OCI-LY7 (cell line): Measurements from ENCODE around the gene IHH. TPM values are rescaled to one million over a fixed set of nuclear protein-coding genes. Genes with fewer than 3 reads are reported as not detected.

ENCODE experiments used
- BruUV-seq: library from RNA; stranded (reverse); fragments of 400-500 nt; replicated peaks from 2 replicates; lab custom pipeline; 2021; lab: Mats Ljungman, UMichigan
- CTCF ChIA-PET: fragments of 300-600 bp; sonication (Branson Sonifier 250); formaldehyde crosslinking; loops from one replicate; lab custom pipeline; 2022; ENCODE audit warnings: antibody characterized with exemption; ENCODE audit not compliant: unreplicated experiment; lab: Charles Lee
- POLR2A ChIA-PET: fragments of 300-600 bp; sonication (Branson Sonifier 250); formaldehyde crosslinking; loops from one replicate; lab custom pipeline; 2022; ENCODE audit warnings: antibody characterized with exemption; lab: Charles Lee
- DNase-seq: peaks from one replicate; pipeline ENCODE4 v3.0.0-alpha.2; 2015; ENCODE audit warnings: low spot score
- H2AFZ ChIP-seq: fragments of 200-600 bp; sonication (generic), shearing (Covaris generic); 2 replicates; pipeline ENCODE4 v1.6.1; 2014; ENCODE audit warnings: mild to moderate bottlenecking, antibody characterized with exemption, low read length, moderate library complexity
- H3K27ac ChIP-seq: fragments of 200-600 bp; sonication (generic); 2 replicates; pipeline ENCODE4 v1.5.1; 2014; ENCODE audit warnings: mixed run types, low read depth, mild to moderate bottlenecking, moderate library complexity, low read length, inconsistent platforms; ENCODE audit not compliant: poor library complexity, severe bottlenecking
- H3K36me3 ChIP-seq: fragments of 200-600 bp; sonication (generic); 2 replicates; pipeline ENCODE4 v1.6.1; 2014; ENCODE audit warnings: mild to moderate bottlenecking, antibody characterized with exemption, low read length, moderate library complexity, mixed read lengths; ENCODE audit not compliant: insufficient read depth
- H3K4me1 ChIP-seq: fragments of 200-600 bp; sonication (generic); 2 replicates; pipeline ENCODE4 v1.5.1; 2014; ENCODE audit warnings: mild to moderate bottlenecking, low read length; ENCODE audit not compliant: insufficient read depth, poor library complexity, severe bottlenecking
- H3K4me2 ChIP-seq: fragments of 200-600 bp; sonication (generic); 2 replicates; pipeline ENCODE4 v1.6.1; 2014; ENCODE audit warnings: mild to moderate bottlenecking, low read length
- H3K4me3 ChIP-seq: fragments of 200-600 bp; sonication (generic); 2 replicates; pipeline ENCODE4 v1.5.1; 2014; ENCODE audit warnings: mild to moderate bottlenecking, low read depth, low read length; ENCODE audit not compliant: poor library complexity, severe bottlenecking
- H3K79me2 ChIP-seq: fragments of 200-600 bp; sonication (generic); 2 replicates; pipeline ENCODE4 v1.6.1; 2016; ENCODE audit warnings: low read depth, mild to moderate bottlenecking, low read length, moderate library complexity, mixed read lengths; ENCODE audit not compliant: insufficient read depth
- H3K9me2 ChIP-seq: fragments of 200-600 bp; sonication (generic); 2 replicates; pipeline ENCODE4 v1.6.1; 2016; ENCODE audit warnings: mild to moderate bottlenecking, low read length, mixed read lengths; ENCODE audit not compliant: insufficient read depth
- H3K9me3 ChIP-seq: fragments of 200-600 bp; sonication (generic); 2 replicates; pipeline ENCODE4 v1.6.1; 2014; ENCODE audit warnings: mild to moderate bottlenecking, mixed run types, low read length, mixed read lengths
- H4K20me1 ChIP-seq: fragments of 200-600 bp; sonication (generic); 2 replicates; pipeline ENCODE4 v1.6.1; 2014; ENCODE audit warnings: mild to moderate bottlenecking, antibody characterized with exemption, low read length, moderate library complexity, mixed read lengths; ENCODE audit not compliant: insufficient read depth
- EZH2phosphoT487 ChIP-seq: fragments of 200-600 bp; sonication (generic); IDR thresholded peaks from 2 replicates; pipeline ENCODE4 v1.6.1; 2018; ENCODE audit warnings: low read depth, borderline replicate concordance, mild to moderate bottlenecking, mixed run types, antibody characterized with exemption, low read length, moderate library complexity, mixed read lengths
- intact Hi-C: fragments of 100-400 bp; cut with micrococcal nuclease; formaldehyde crosslinking; loops from one replicate; pipeline ENCODE4 v1.10.0; 2022; ENCODE audit not compliant: unreplicated experiment
- total RNA-seq, 2 experiments: library from RNA; depleted of rRNA in 1 of 2; stranded (reverse); fragments of >200 nt in 1 of 2; shearing (Covaris generic) in 1 of 2; gene quantifications; 2 replicates each; pipeline ENCODE4 v1.2.3, GENCODE V29; 2014 to 2022
- TF ChIP-seq, protein P1 (sequence below): fragments of 200-600 bp; sonication (generic); conservative IDR thresholded peaks from 2 replicates; pipeline ENCODE4 v1.5.1; 2014; ENCODE audit warnings: mild to moderate bottlenecking, antibody characterized with exemption, low read length, moderate library complexity, mixed read lengths

The IHH gene
- total RNA-seq, 2 experiments from 2014 or later = not detected

DNA sequence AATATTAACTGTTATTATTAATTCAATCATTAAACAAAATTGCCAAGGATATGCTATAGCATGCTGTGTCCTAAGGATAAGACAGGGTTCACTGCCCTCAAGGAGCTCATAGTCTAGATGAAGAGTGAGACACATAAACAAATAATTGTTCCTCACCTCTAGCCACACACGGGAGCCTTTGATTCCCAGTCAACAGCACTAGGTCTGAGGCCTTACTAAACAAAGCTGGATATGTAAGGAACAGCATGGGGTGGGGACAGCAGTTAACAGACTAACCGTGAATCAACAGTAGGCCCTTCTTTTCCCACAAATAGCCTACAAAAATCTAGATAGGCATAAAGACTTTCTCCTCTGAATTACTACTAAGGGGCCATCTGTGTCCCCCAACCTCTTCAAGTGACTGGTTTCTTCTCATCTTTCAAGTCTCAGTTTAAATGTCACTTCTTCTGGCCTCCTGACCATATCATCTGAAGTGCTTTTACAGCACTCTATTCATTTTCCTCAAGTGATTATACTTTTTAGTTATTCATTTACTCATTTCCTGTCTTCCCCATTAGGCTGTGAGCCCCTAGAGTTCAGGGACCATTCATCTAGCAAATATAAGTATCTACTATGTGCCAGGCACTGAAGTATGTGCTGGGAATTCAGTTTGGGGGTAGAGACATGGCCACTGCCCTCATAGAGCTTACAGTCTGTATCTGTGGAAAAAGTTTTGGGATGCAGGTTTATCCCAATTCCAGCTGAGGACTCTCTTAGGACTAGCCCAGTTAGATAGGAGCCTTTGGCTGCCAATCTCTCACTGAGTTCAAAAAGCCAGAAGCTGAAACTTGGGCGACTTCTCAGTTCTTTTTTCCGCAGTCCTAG, 29.9 kb upstream of the IHH start:
- H2AFZ ChIP-seq = no peak overlapping the region
- intact Hi-C loops = no loop called here
- H3K36me3 ChIP-seq = no peaks in the 10 kb centered on the region
- H3K4me3 ChIP-seq = no peak overlapping the region
- POLR2A ChIA-PET = interaction anchor here (1.0 to 1.3 kb wide), 2 partner anchors 9 to 13 kb away, joined by 3 read pairs; no protein-coding TSS in a partner anchor
- H3K79me2 ChIP-seq = no peaks in the 10 kb centered on the region
- TF ChIP-seq, protein P1, sequence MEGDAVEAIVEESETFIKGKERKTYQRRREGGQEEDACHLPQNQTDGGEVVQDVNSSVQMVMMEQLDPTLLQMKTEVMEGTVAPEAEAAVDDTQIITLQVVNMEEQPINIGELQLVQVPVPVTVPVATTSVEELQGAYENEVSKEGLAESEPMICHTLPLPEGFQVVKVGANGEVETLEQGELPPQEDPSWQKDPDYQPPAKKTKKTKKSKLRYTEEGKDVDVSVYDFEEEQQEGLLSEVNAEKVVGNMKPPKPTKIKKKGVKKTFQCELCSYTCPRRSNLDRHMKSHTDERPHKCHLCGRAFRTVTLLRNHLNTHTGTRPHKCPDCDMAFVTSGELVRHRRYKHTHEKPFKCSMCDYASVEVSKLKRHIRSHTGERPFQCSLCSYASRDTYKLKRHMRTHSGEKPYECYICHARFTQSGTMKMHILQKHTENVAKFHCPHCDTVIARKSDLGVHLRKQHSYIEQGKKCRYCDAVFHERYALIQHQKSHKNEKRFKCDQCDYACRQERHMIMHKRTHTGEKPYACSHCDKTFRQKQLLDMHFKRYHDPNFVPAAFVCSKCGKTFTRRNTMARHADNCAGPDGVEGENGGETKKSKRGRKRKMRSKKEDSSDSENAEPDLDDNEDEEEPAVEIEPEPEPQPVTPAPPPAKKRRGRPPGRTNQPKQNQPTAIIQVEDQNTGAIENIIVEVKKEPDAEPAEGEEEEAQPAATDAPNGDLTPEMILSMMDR = no peak
- TF ChIP-seq EZH2phosphoT487 = no peak
- no peak overlapping the region for H3K27ac ChIP-seq
- no peak overlapping the region for H3K4me2 ChIP-seq
- no peaks in the 10 kb centered on the region for H3K4me1 ChIP-seq
- CTCF ChIA-PET = no interaction called here
- DNase-seq = no peak
- H4K20me1 ChIP-seq = no peaks in the 10 kb centered on the region
- no peaks in the 10 kb centered on the region for H3K9me3 ChIP-seq
- H3K9me2 ChIP-seq = no peaks in the 10 kb centered on the region
- no TSS peak for BruUV-seq

DNA sequence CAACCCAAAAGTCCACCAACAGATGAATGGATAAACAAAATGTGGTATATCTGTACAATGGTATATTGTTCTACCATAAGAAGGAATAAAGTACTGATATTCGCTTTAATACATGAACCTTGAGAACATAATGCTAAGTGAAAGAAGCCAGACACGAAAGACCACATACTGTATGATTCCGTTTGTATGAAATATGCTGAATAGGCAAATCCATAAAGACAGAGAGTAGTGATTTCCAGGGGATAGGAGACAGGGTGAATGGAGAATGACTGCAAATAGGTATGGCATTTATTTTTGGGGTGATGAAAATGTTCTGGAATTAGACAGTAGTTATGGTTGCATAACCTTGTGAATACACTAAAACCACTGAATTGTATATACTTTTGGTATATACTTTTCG, 28.6 kb upstream of the IHH start:
- H3K4me2 ChIP-seq = no peak overlapping the region
- BruUV-seq = no TSS peak
- no peak overlapping the region for H2AFZ ChIP-seq
- H3K36me3 ChIP-seq = no peaks in the 10 kb centered on the region
- no peaks in the 10 kb centered on the region for H3K9me2 ChIP-seq
- H3K79me2 ChIP-seq = no peaks in the 10 kb centered on the region
- TF ChIP-seq EZH2phosphoT487 = no peak
- TF ChIP-seq, protein P1 = no peak
- no peaks in the 10 kb centered on the region for H4K20me1 ChIP-seq
- DNase-seq = no peak
- H3K9me3 ChIP-seq = no peaks in the 10 kb centered on the region
- intact Hi-C loops = no loop called here
- H3K4me3 ChIP-seq = no peak overlapping the region
- H3K4me1 ChIP-seq = no peaks in the 10 kb centered on the region
- ChIA-PET CTCF (no interaction called here), POLR2A (interaction anchor here (0.6 kb wide), 1 partner anchor 357 kb away, joined by 4 read pairs; no protein-coding TSS in a partner anchor)
- no peak overlapping the region for H3K27ac ChIP-seq

DNA sequence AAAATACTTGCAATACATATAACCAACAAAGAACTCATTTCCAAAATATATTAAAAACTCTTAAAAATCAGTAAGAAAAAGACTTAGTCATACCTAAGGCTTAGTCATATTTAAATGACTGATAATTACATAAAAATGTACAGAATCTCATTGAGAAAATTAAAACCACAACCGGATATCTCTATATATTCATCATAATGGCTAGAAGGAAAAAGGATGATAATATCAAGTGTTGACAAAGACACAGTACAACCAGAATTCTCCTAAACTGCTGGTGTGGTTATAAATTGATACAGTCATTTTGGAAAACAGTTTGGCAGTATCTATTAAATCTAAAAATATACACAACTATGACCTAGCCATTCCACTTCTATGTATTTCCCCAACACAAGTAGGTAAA, 27.1 kb upstream of the IHH start:
- intact Hi-C loops = no loop called here
- Histone ChIP-seq H3K79me2 (no peaks in the 10 kb centered on the region), H4K20me1 (no peaks in the 10 kb centered on the region), H3K4me2 (no peak overlapping the region), H3K4me1 (no peaks in the 10 kb centered on the region), H3K27ac (no peak overlapping the region), H3K4me3 (no peak overlapping the region), H3K9me2 (no peaks in the 10 kb centered on the region), H3K9me3 (no peaks in the 10 kb centered on the region), H3K36me3 (no peaks in the 10 kb centered on the region), H2AFZ (no peak overlapping the region)
- BruUV-seq = no TSS peak
- no peak for DNase-seq
- ChIA-PET POLR2A (interaction anchor here (0.7 to 1.1 kb wide), 2 partner anchors 7 to 77 kb away, joined by 3 read pairs; no protein-coding TSS in a partner anchor), CTCF (no interaction called here)
- TF ChIP-seq, protein P1 = no peak
- TF ChIP-seq EZH2phosphoT487 = no peak
